ENCODE results near the gene ARHGAP23. TPM values are rescaled to one million over a fixed set of nuclear protein-coding genes. Genes with fewer than 3 reads are reported as not detected.

The ARHGAP23 gene
- total and polyA plus RNA-seq, 10 of the 15 experiments (the other 5 are each of a cell fraction or from before 2014, with no cell fraction given) = 0.23 to 5.8 (median 2.1) TPM

DNA sequence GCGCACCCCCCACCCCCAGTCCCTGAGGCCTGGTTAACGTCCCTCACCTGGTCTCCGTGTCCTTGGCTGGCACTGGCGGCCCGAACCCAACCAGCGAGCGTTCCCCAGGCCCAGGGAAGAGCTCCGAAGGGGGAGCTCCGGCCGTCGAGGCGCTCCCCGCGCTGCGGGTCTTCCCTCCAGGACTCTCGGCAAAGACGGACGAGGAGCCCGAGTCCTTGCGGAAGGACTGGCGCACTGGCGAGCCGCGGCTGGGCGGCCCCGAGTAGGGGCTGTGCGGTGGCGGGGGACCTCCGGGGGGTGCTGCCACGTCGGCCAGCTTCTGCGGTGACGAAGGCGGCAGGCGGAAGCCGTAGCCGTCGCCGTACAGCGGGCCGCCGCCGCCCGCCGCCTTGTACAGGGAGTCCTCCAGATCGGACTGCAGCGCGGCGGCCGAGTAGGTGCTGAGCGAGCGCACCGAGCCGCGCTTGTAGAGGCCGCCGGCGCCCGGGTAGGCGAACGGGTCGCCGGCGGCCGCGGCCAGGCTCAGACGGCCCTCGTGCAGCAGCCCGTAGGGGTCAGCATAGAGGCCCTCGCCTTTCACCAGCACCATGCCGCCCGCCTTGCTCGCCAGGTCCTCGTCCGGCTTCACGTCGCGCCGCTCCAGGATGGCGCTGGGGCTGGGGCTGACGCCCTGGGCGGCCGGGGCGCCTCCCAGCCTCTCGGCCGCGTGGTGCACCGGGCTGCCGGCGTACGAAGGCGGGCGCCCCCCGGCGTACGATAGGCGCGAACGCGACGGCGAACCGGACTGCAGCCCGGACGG lies 133.4 kb downstream of the ARHGAP23 start (continued):
- TF ChIP-seq, protein P1, sequence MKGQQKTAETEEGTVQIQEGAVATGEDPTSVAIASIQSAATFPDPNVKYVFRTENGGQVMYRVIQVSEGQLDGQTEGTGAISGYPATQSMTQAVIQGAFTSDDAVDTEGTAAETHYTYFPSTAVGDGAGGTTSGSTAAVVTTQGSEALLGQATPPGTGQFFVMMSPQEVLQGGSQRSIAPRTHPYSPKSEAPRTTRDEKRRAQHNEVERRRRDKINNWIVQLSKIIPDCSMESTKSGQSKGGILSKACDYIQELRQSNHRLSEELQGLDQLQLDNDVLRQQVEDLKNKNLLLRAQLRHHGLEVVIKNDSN (IDR thresholded peaks at IDR 0.05; ENCODE audit: borderline replicate concordance, extremely low read length, insufficient read depth, low read depth, low read length) = no peak
- TF ChIP-seq IKZF1 (conservative IDR thresholded peaks at IDR 0.05) = no peak

Other genes with a start within 250 kb of the ARHGAP23 start
- gene TBC1D3, start 235.9 kb upstream of the ARHGAP23 start, total RNA-seq (2014; rRNA removed) = not detected in 2 replicates
- not detected in 2 replicates for gene TBC1D3, start 235.9 kb upstream of the ARHGAP23 start, total RNA-seq (2014; rRNA removed; fragmentation: Illumina TruSeq; extraction: Trizol)
- not detected in 2 replicates for gene TBC1D3, start 235.9 kb upstream of the ARHGAP23 start, total RNA-seq (2021)
- 0.03 and 0.16 TPM in 2 replicates for gene TBC1D3, start 235.9 kb upstream of the ARHGAP23 start, polyA plus RNA-seq (2011; rRNA removed)
- not detected in 2 replicates for gene TBC1D3, start 235.9 kb upstream of the ARHGAP23 start, polyA plus RNA-seq (2014; fragmentation: Illumina TruSeq; extraction: Trizol)
- gene TBC1D3, start 235.9 kb upstream of the ARHGAP23 start, polyA plus RNA-seq (2014; fragmentation: Nextera tagmentation; extraction: Ambion mirVana) = not detected
- not detected in 2 replicates for gene TBC1D3, start 235.9 kb upstream of the ARHGAP23 start, polyA plus RNA-seq (2014; rRNA removed)
- gene TBC1D3, start 235.9 kb upstream of the ARHGAP23 start, polyA plus RNA-seq (2016; fragmentation: Nextera tagmentation; extraction: Ambion mirVana) = not detected
- 47.4 and 54.9 TPM in 2 replicates for gene MRPL45, start 131.3 kb upstream of the ARHGAP23 start, total RNA-seq (2014; rRNA removed)
- gene MRPL45, start 131.3 kb upstream of the ARHGAP23 start, total RNA-seq (2014; rRNA removed; fragmentation: Illumina TruSeq; extraction: Trizol) = 36.2 and 37.5 TPM in 2 replicates
- gene MRPL45, start 131.3 kb upstream of the ARHGAP23 start, total RNA-seq (2021) = 44.5 and 45.3 TPM in 2 replicates
- 80.9 and 97.4 TPM in 2 replicates for gene MRPL45, start 131.3 kb upstream of the ARHGAP23 start, polyA plus RNA-seq (2011; rRNA removed)
- gene MRPL45, start 131.3 kb upstream of the ARHGAP23 start, polyA plus RNA-seq (2014; fragmentation: Illumina TruSeq; extraction: Trizol) = 82.4 and 98.5 TPM in 2 replicates
- 100 to 1,000 TPM; 107 to 128 TPM for gene MRPL45, start 131.3 kb upstream of the ARHGAP23 start, polyA plus RNA-seq (2014; fragmentation: Nextera tagmentation; extraction: Ambion mirVana)
- 60.2 and 61.1 TPM in 2 replicates for gene MRPL45, start 131.3 kb upstream of the ARHGAP23 start, polyA plus RNA-seq (2014; rRNA removed)
- gene MRPL45, start 131.3 kb upstream of the ARHGAP23 start, polyA plus RNA-seq (2016; fragmentation: Nextera tagmentation; extraction: Ambion mirVana) = 10 to 100 TPM; 57.8 to 58.1 TPM
- 0.05 TPM in 1 of 2 replicates, not detected in the other for gene GPR179, start 84.5 kb upstream of the ARHGAP23 start, total RNA-seq (2014; rRNA removed)
- under 0.01 and 0.05 TPM in 2 replicates for gene GPR179, start 84.5 kb upstream of the ARHGAP23 start, total RNA-seq (2014; rRNA removed; fragmentation: Illumina TruSeq; extraction: Trizol)
- gene GPR179, start 84.5 kb upstream of the ARHGAP23 start, total RNA-seq (2021) = 0.08 TPM in 1 of 2 replicates, not detected in the other
- gene GPR179, start 84.5 kb upstream of the ARHGAP23 start, polyA plus RNA-seq (2011; rRNA removed) = 0.03 TPM in 2 replicates
- gene GPR179, start 84.5 kb upstream of the ARHGAP23 start, polyA plus RNA-seq (2014; fragmentation: Illumina TruSeq; extraction: Trizol) = 0.03 TPM in 1 of 2 replicates, not detected in the other
- not detected for gene GPR179, start 84.5 kb upstream of the ARHGAP23 start, polyA plus RNA-seq (2014; fragmentation: Nextera tagmentation; extraction: Ambion mirVana)
- gene GPR179, start 84.5 kb upstream of the ARHGAP23 start, polyA plus RNA-seq (2014; rRNA removed) = 0.01 and 0.04 TPM in 2 replicates
- gene GPR179, start 84.5 kb upstream of the ARHGAP23 start, polyA plus RNA-seq (2016; fragmentation: Nextera tagmentation; extraction: Ambion mirVana) = under 1 TPM; 0.01 TPM
- 6.9 and 7.2 TPM in 2 replicates for gene SOCS7, start 76.6 kb upstream of the ARHGAP23 start, total RNA-seq (2014; rRNA removed)
- 8.8 and 9.5 TPM in 2 replicates for gene SOCS7, start 76.6 kb upstream of the ARHGAP23 start, total RNA-seq (2014; rRNA removed; fragmentation: Illumina TruSeq; extraction: Trizol)
- gene SOCS7, start 76.6 kb upstream of the ARHGAP23 start, total RNA-seq (2021) = 12.7 and 12.8 TPM in 2 replicates
- 8.1 and 10.1 TPM in 2 replicates for gene SOCS7, start 76.6 kb upstream of the ARHGAP23 start, polyA plus RNA-seq (2011; rRNA removed)
- 8.4 and 10.0 TPM in 2 replicates for gene SOCS7, start 76.6 kb upstream of the ARHGAP23 start, polyA plus RNA-seq (2014; fragmentation: Illumina TruSeq; extraction: Trizol)
- gene SOCS7, start 76.6 kb upstream of the ARHGAP23 start, polyA plus RNA-seq (2014; fragmentation: Nextera tagmentation; extraction: Ambion mirVana) = 1 to 10 TPM in 1 of 2 experiments, under 1 TPM in 1; 0.93 to 1.6 TPM
- 7.3 and 9.6 TPM in 2 replicates for gene SOCS7, start 76.6 kb upstream of the ARHGAP23 start, polyA plus RNA-seq (2014; rRNA removed)
- gene SOCS7, start 76.6 kb upstream of the ARHGAP23 start, polyA plus RNA-seq (2016; fragmentation: Nextera tagmentation; extraction: Ambion mirVana) = 1 to 10 TPM in 1 of 2 experiments, under 1 TPM in 1; 0.68 to 1.1 TPM
- under 0.01 TPM in 1 of 2 replicates, not detected in the other for gene SRCIN1, start 177.5 kb downstream of the ARHGAP23 start, total RNA-seq (2014; rRNA removed)
- 0.09 and 0.14 TPM in 2 replicates for gene SRCIN1, start 177.5 kb downstream of the ARHGAP23 start, total RNA-seq (2014; rRNA removed; fragmentation: Illumina TruSeq; extraction: Trizol)
- 0.74 and 0.85 TPM in 2 replicates for gene SRCIN1, start 177.5 kb downstream of the ARHGAP23 start, total RNA-seq (2021)
- gene SRCIN1, start 177.5 kb downstream of the ARHGAP23 start, polyA plus RNA-seq (2011; rRNA removed) = 0.17 and 0.53 TPM in 2 replicates
- gene SRCIN1, start 177.5 kb downstream of the ARHGAP23 start, polyA plus RNA-seq (2014; fragmentation: Illumina TruSeq; extraction: Trizol) = 0.25 TPM in 1 of 2 replicates, not detected in the other
- not detected for gene SRCIN1, start 177.5 kb downstream of the ARHGAP23 start, polyA plus RNA-seq (2014; fragmentation: Nextera tagmentation; extraction: Ambion mirVana)
- gene SRCIN1, start 177.5 kb downstream of the ARHGAP23 start, polyA plus RNA-seq (2014; rRNA removed) = 0.20 and 0.74 TPM in 2 replicates
- gene SRCIN1, start 177.5 kb downstream of the ARHGAP23 start, polyA plus RNA-seq (2016; fragmentation: Nextera tagmentation; extraction: Ambion mirVana) = under 1 TPM in 1 of 2 experiments, not detected in 1; 0.19 TPM
- 4.8 and 5.0 TPM in 2 replicates for gene EPOP, start 246.5 kb downstream of the ARHGAP23 start, total RNA-seq (2014; rRNA removed)
- 3.3 and 3.6 TPM in 2 replicates for gene EPOP, start 246.5 kb downstream of the ARHGAP23 start, total RNA-seq (2014; rRNA removed; fragmentation: Illumina TruSeq; extraction: Trizol)
- gene EPOP, start 246.5 kb downstream of the ARHGAP23 start, total RNA-seq (2021) = 9.0 and 9.7 TPM in 2 replicates
- gene EPOP, start 246.5 kb downstream of the ARHGAP23 start, polyA plus RNA-seq (2011; rRNA removed) = 7.7 and 8.2 TPM in 2 replicates
- 3.9 and 4.0 TPM in 2 replicates for gene EPOP, start 246.5 kb downstream of the ARHGAP23 start, polyA plus RNA-seq (2014; fragmentation: Illumina TruSeq; extraction: Trizol)
- 1 to 10 TPM in 1 of 2 experiments, under 1 TPM in 1; 0.53 to 1.4 TPM for gene EPOP, start 246.5 kb downstream of the ARHGAP23 start, polyA plus RNA-seq (2014; fragmentation: Nextera tagmentation; extraction: Ambion mirVana)
- gene EPOP, start 246.5 kb downstream of the ARHGAP23 start, polyA plus RNA-seq (2014; rRNA removed) = 5.9 and 6.3 TPM in 2 replicates
- 1 to 10 TPM; 1.6 to 2.2 TPM for gene EPOP, start 246.5 kb downstream of the ARHGAP23 start, polyA plus RNA-seq (2016; fragmentation: Nextera tagmentation; extraction: Ambion mirVana)